C4-2B (cell line): ENCODE results near the gene GPS1.

ENCODE experiments used
- H3K27ac ChIP-seq: fragments of 450-650 bp; 2 replicates; pipeline ENCODE4 v1.5.1; 2017
- ZFX ChIP-seq: fragments of 450-650 bp; IDR thresholded peaks from 2 replicates; pipeline ENCODE4 v1.6.1; 2017
- TF ChIP-seq, protein P1 (sequence below): fragments of 450-650 bp; conservative IDR thresholded peaks from 2 replicates; pipeline ENCODE4 v1.5.1; 2017; ENCODE audit warnings: mild to moderate bottlenecking

Gene GPS1

DNA sequence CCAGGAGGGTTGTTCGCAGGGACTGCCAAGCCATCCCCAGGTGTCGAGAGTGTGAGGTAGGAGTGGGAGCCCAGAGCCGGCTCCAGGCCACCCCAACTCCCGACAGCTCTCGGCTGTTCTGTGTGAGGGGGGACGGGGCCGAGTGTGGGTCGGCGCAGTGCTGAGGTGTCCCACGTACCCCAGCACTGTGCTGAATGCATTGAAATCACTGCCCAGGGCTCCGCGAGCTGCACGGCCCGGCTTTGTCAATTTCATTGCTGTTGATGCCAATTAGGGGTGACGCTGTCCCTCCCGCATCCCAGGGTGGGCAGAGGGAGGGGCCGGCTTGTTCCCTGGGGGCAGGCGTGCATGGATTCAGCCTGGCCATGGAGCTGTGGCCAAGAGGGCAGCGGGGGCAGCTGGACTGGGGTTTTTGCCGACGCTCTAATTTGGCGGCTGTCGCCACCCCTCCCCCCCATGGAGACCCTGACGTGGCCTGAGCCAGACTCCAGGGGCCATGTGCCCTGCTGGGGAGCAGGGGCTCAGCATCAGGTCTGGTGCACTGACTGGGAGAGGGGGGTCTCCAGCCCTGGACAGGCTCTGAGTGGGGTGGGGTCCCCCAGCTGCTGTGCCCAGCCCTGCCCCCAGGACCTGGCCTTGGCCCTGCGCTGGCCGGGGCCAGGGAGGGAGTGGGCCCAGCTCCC lies 43.3 kb upstream of the GPS1 start:
- H3K27ac ChIP-seq = no peak overlapping the region
- no peak for TF ChIP-seq ZFX
- TF ChIP-seq, protein P1, sequence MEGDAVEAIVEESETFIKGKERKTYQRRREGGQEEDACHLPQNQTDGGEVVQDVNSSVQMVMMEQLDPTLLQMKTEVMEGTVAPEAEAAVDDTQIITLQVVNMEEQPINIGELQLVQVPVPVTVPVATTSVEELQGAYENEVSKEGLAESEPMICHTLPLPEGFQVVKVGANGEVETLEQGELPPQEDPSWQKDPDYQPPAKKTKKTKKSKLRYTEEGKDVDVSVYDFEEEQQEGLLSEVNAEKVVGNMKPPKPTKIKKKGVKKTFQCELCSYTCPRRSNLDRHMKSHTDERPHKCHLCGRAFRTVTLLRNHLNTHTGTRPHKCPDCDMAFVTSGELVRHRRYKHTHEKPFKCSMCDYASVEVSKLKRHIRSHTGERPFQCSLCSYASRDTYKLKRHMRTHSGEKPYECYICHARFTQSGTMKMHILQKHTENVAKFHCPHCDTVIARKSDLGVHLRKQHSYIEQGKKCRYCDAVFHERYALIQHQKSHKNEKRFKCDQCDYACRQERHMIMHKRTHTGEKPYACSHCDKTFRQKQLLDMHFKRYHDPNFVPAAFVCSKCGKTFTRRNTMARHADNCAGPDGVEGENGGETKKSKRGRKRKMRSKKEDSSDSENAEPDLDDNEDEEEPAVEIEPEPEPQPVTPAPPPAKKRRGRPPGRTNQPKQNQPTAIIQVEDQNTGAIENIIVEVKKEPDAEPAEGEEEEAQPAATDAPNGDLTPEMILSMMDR = no peak

DNA sequence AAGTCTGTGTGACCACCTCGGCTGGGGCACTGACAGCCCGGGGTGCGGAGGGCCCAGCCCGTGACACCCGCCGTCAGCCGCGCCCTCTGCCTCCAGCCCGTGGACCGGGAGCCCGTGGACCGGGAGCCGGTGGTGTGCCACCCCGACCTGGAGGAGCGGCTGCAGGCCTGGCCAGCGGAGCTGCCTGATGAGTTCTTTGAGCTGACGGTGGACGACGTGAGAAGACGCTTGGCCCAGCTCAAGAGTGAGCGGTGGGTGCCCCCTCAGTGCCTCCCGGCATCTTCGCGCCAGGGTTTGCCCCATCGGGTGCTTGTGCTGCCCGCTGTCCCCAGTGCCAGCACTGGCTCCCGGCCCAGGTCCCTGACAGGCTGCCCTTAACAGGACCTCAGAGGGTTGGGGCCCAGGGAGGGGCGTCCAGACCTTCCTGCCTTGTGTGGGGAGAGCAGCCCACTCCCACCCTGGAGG lies 42.7 kb upstream of the GPS1 start:
- no peak overlapping the region for H3K27ac ChIP-seq
- TF ChIP-seq, protein P1 = no peak
- no peak for TF ChIP-seq ZFX

DNA sequence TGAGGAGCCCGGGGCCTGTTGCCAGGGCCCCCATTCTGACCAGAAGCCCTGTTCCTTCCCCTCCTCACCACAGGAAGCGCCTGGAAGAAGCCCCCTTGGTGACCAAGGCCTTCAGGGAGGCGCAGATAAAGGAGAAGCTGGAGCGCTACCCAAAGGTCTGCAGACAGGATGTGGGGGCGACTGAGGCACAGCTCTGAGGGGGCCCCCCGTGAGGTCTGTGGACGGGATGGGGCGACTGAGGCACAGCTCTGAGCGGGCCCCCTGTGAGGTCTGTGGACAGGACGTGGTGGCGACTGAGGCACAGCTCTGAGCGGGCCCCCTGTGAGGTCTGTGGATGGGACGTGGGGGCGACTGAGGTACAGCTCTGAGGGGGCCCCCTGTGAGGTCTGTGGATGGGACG lies 42.3 kb upstream of the GPS1 start:
- no peak overlapping the region for H3K27ac ChIP-seq
- no peak for TF ChIP-seq ZFX
- TF ChIP-seq, protein P1 = no peak

DNA sequence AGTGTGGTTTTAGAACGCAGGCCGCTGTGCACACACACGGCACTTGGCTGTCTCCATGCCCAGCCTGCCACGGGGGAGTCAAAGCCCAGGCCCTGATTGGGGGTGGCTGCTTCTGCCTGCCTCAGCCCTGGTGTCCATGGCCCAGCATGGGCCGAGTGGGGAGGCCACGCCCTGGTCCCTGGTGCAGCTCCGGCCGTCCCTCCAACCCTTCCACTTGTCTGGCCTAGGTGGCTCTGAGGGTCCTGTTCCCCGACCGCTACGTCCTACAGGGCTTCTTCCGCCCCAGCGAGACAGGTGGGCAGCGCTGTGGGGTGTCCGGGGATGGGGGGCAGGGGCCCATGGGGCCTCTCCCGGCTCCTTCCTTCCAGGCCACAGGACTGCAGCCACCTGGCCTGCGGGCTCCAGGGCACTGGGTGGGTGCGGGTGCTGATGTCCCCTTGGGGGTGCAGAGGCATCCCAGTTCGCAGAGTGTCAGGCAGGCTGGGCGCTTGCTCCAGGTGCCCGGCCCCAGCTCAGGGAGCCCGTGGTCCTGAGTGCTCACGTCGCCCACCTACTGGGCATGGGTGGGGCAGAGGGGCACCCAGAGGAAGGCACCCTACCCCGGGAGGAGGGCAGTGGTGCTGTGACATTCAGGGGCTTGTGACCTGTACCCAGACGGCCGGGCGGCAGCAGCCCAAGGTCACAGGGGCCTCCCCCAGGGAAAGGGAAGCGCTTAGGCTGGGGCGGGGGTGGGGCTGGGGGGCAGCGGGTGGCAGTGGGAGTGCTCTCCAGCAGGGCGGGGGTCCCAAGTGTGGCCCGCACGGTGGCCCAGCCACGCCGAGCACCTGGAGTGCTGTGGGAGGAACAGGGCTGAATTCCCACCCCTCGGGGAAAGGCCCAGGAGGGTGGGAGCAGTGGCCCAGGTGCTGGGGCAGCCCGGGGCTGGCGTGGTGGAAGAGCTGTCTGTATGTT lies 40.8 kb upstream of the GPS1 start:
- no peak overlapping the region for H3K27ac ChIP-seq
- TF ChIP-seq, protein P1 = no peak
- TF ChIP-seq ZFX = no peak

DNA sequence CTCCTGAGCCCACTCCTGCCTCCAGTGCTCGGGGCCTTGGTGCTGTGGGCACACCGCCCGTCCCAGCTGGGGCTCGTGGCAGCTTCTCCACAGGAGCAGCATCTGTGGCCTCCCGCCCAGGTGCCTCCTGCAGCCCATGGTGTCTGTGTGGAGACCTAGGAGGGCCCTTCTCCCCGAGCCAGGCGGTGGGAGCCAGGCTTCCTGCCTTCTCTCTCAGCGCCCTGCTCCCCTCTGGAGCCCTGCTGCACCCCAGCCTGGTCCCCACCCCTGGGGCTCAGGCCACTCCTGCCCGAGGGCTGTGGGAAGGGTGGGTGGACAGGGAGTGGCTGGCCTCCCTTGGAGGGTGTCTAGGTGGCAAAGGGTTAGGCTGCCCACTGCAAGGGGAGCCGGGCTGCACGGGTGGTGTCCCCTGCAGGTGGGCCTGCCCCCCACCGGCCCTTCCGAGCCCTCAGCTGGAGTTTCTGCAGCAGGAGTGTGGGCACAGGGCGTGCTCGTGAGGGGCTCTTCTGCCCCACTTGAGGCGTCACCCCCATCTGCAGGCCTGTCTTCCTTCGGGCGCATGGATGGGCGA lies 40.0 kb upstream of the GPS1 start:
- no peak overlapping the region for H3K27ac ChIP-seq
- no peak for TF ChIP-seq ZFX
- TF ChIP-seq, protein P1 = no peak

DNA sequence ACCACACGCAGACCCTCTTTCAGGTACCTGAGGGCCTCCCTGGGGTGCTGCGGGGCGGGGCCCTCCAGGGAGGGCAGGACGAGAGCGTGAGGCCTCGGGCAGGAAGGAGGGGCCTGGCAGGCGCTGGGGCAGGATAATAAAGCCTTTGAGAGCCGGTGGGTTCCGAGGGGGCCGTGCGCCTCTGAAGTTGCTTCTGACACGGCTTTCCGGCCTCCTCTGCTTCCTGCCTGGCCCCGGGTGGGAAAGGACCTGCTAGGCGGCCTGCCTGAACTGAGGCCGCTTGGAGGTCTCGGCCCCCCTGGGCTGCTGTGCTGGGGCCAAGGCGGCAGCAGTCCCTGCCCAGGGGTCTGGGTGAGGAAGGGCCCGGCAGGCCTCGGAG lies 39.4 kb upstream of the GPS1 start:
- no peak for TF ChIP-seq ZFX
- TF ChIP-seq, protein P1 = no peak
- H3K27ac ChIP-seq = no peak overlapping the region
